Measurements from ENCODE around the gene SERPINB6. TPM values are rescaled to one million over a fixed set of nuclear protein-coding genes. Genes with fewer than 3 reads are reported as not detected.
A peak's percentile ranks its signal among the peaks of the same experiment; 100 is the strongest.

The SERPINB6 gene
- total and polyA plus RNA-seq, 9 of the 15 experiments (the other 6 are each of a cell fraction or from before 2014, with no cell fraction given) = 86.6 to 211 (median 143) TPM

GRCh38 chr6:2978923-2979322 is 7.6 kb upstream of the SERPINB6 start (continued):
- TF ChIP-seq ELK3 (CRISPR knock-in tag; IDR thresholded peaks at IDR 0.05) (no peak), ILK (tag; IDR thresholded peaks at IDR 0.05; ENCODE audit: borderline replicate concordance, low read depth) (no peak), TFE3 (CRISPR knock-in tag; IDR thresholded peaks at IDR 0.05) (no peak), EGR1 (conservative IDR thresholded peaks at IDR 0.05) (peak; percentile 47), ZNF589 (CRISPR knock-in tag; IDR thresholded peaks at IDR 0.05; ENCODE audit: low read depth) (no peak), TCF3 (CRISPR knock-in tag; IDR thresholded peaks at IDR 0.05) (0 out of 2 replicates have a peak, but pooled peaks have one; percentile 9), KAT7 (CRISPR knock-in tag; IDR thresholded peaks at IDR 0.05; ENCODE audit: borderline replicate concordance) (no peak), SREBF1 (IDR thresholded peaks at IDR 0.05; ENCODE audit: borderline replicate concordance, low read depth, low read length) (no peak), PURB (CRISPR knock-in tag; IDR thresholded peaks at IDR 0.05; ENCODE audit: low read depth) (no peak), CCAR2 (IDR thresholded peaks at IDR 0.05; ENCODE audit: low read depth, low read length) (no peak), CHD1 (IDR thresholded peaks at IDR 0.05; ENCODE audit: low read length) (no peak), TAF7 (tag; IDR thresholded peaks at IDR 0.05) (no peak), RBFOX2 (IDR thresholded peaks at IDR 0.05; ENCODE audit: low read depth, low read length) (no peak)
- TF ChIP-seq, protein P1, sequence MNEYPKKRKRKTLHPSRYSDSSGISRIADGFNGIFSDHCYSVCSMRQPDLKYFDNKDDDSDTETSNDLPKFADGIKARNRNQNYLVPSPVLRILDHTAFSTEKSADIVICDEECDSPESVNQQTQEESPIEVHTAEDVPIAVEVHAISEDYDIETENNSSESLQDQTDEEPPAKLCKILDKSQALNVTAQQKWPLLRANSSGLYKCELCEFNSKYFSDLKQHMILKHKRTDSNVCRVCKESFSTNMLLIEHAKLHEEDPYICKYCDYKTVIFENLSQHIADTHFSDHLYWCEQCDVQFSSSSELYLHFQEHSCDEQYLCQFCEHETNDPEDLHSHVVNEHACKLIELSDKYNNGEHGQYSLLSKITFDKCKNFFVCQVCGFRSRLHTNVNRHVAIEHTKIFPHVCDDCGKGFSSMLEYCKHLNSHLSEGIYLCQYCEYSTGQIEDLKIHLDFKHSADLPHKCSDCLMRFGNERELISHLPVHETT (CRISPR knock-in tag; conservative IDR thresholded peaks at IDR 0.05 in 1 of 2, IDR thresholded peaks at IDR 0.05 in 1 of 2) = no peak
- TF ChIP-seq, protein P2, sequence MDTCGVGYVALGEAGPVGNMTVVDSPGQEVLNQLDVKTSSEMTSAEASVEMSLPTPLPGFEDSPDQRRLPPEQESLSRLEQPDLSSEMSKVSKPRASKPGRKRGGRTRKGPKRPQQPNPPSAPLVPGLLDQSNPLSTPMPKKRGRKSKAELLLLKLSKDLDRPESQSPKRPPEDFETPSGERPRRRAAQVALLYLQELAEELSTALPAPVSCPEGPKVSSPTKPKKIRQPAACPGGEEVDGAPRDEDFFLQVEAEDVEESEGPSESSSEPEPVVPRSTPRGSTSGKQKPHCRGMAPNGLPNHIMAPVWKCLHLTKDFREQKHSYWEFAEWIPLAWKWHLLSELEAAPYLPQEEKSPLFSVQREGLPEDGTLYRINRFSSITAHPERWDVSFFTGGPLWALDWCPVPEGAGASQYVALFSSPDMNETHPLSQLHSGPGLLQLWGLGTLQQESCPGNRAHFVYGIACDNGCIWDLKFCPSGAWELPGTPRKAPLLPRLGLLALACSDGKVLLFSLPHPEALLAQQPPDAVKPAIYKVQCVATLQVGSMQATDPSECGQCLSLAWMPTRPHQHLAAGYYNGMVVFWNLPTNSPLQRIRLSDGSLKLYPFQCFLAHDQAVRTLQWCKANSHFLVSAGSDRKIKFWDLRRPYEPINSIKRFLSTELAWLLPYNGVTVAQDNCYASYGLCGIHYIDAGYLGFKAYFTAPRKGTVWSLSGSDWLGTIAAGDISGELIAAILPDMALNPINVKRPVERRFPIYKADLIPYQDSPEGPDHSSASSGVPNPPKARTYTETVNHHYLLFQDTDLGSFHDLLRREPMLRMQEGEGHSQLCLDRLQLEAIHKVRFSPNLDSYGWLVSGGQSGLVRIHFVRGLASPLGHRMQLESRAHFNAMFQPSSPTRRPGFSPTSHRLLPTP (IDR thresholded peaks at IDR 0.05; ENCODE audit: borderline replicate concordance, extremely low read depth, insufficient read length) = no peak
- TF ChIP-seq, protein P3, sequence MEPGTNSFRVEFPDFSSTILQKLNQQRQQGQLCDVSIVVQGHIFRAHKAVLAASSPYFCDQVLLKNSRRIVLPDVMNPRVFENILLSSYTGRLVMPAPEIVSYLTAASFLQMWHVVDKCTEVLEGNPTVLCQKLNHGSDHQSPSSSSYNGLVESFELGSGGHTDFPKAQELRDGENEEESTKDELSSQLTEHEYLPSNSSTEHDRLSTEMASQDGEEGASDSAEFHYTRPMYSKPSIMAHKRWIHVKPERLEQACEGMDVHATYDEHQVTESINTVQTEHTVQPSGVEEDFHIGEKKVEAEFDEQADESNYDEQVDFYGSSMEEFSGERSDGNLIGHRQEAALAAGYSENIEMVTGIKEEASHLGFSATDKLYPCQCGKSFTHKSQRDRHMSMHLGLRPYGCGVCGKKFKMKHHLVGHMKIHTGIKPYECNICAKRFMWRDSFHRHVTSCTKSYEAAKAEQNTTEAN (CRISPR knock-in tag; IDR thresholded peaks at IDR 0.05) = no peak

All from K562 (cell line).